GM12865 (cell line): ENCODE data around the gene ITPKA.

Experiments
- DNase-seq: peaks from one replicate; pipeline ENCODE4 v3.0.0; 2010; ENCODE audit warnings: low read depth
- H3K4me3 ChIP-seq: 2 replicates; pipeline ENCODE4 v1.5.1; 2011; ENCODE audit warnings: mild to moderate bottlenecking, low read depth, low read length, control low read depth
- CTCF ChIP-seq: IDR thresholded peaks from 2 replicates; pipeline ENCODE4 v1.5.1; 2011; ENCODE audit warnings: low read length, control low read depth, low read depth, inconsistent platforms; ENCODE audit not compliant: insufficient read depth; ENCODE audit errors: missing control alignments

The ITPKA gene

DNA sequence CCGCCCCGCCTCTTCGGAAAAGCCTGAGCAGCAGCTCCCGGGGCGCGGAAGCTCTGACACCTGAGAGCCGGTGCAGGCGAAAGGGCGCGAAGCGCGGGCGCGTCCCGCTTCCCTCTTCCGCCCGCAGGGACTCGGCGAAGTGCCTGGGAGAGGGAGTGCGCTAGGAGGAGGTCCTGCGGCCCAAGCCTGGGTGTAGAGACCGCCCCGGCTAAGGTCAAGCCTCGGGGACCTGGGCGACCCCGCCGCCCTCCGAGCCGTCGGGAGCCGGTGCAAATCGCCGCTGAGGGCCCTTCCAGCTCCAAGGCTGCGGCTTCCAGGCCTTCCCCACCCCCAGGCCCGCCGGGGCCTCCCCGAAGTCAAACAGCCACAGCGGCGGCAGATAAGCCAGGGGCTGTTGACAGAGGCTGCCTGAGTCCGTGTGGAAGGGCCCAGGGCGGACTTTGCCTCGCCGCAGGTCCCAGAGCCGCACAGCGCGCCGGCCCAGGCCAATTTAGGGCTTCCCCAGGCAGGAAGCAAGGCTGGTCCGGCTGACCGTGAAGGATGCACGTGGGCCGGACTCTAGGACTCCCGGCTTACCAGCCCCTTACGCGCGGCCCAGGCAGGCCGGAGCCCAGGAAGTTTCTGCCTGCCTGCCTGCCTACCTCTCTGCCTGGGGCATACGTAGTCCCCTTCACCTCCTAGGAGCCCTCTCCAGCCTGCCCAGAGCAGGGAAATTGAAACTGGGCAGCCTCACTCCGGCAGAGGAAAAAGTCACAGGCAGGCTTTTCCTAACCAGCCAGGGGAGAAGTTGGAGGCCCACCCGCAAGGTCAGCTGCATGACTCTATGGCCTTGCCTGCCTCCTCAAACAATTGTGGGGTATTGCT is 2.3 kb downstream of the ITPKA start:
- peak overlapping the region; percentile 4 for H3K4me3 ChIP-seq
- no peak for DNase-seq
- TF ChIP-seq CTCF: no peak

DNA sequence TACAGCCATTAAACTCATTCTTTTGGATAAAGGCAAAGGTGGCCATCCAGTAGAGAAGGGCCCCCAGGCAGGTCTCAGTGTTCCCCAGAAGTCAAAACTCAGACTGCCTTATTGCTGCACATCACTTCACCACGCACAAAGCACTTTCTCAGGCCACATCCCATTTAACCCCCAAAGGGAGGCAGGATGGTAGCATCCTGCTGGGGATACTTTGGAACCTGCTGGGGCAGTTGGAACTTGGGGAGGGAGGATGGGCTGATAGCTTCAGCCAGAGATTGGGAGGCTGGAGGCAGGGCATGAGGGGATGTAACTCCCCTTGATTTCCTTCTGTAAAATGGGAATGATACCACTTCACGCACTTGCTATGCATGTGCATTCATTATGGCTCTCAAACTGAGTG is 5.0 kb downstream of the ITPKA start:
- no peak overlapping the region for H3K4me3 ChIP-seq
- DNase-seq: no peak
- no peak for TF ChIP-seq CTCF

- no peak for DNase-seq
- no peak for TF ChIP-seq CTCF
- no peak overlapping the region for H3K4me3 ChIP-seq
Measured at GRCh38 chr15:41499109-41499851, 5.6 kb downstream of the ITPKA start.

GRCh38 chr15:41501191-41501917 is 7.7 kb downstream of the ITPKA start:
- peak; percentile 53 for DNase-seq
- H3K4me3 ChIP-seq: peak overlapping the region; percentile 7; the same call in 1 of the 2 replicates
- TF ChIP-seq CTCF: no peak

- DNase-seq: no peak
- peak overlapping the region; percentile 7; the same call in 1 of the 2 replicates for H3K4me3 ChIP-seq
- TF ChIP-seq CTCF: no peak
Measured at GRCh38 chr15:41501931-41502794, 8.5 kb downstream of the ITPKA start.
